A673 (cell line): Measurements from ENCODE around the gene MAP2K5.

Experiments used
- EZH2 ChIP-seq: fragments of 200-600 bp; sonication (generic); IDR thresholded peaks from 2 replicates; pipeline ENCODE4 v1.6.1; 2017; ENCODE audit warnings: borderline replicate concordance, low read depth, mild to moderate bottlenecking, mixed read lengths, antibody characterized with exemption, low read length; ENCODE audit not compliant: poor library complexity, severe bottlenecking
- TF ChIP-seq, protein P1 (sequence below): fragments of 300-800, 200-600 bp; sonication (generic); conservative IDR thresholded peaks from 2 replicates; pipeline ENCODE4 v1.5.1; 2017; ENCODE audit warnings: low read depth, mild to moderate bottlenecking, antibody characterized with exemption, low read length, moderate library complexity, mixed read lengths

DNA sequence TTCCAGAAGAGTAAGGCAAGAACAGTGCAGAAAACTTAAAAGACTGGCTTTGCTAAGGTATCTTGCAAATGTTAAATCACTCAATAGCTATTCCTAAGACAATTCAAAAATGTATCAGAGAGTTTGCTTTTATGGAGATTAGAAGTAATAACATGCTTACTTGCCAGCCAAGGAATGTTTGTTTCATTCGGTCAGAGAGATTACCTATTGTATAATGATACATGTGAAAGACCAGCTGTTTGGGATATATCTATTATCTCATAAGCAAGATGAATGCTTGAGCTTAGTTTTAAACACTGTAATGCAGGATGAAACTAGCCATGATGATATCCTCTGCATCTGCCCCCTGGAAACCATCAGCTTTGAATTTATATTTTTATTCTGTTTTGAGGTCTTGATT lies 70.7 kb downstream of the MAP2K5 start:
- TF ChIP-seq, protein P1, sequence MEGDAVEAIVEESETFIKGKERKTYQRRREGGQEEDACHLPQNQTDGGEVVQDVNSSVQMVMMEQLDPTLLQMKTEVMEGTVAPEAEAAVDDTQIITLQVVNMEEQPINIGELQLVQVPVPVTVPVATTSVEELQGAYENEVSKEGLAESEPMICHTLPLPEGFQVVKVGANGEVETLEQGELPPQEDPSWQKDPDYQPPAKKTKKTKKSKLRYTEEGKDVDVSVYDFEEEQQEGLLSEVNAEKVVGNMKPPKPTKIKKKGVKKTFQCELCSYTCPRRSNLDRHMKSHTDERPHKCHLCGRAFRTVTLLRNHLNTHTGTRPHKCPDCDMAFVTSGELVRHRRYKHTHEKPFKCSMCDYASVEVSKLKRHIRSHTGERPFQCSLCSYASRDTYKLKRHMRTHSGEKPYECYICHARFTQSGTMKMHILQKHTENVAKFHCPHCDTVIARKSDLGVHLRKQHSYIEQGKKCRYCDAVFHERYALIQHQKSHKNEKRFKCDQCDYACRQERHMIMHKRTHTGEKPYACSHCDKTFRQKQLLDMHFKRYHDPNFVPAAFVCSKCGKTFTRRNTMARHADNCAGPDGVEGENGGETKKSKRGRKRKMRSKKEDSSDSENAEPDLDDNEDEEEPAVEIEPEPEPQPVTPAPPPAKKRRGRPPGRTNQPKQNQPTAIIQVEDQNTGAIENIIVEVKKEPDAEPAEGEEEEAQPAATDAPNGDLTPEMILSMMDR = no peak
- no peak for TF ChIP-seq EZH2
